HG02571 (cell line): ENCODE measurements around the gene DISC1.
"Not testable (repeated sequence)": the region's sequence is repeated elsewhere in the genome, so short reads cannot be mapped to it uniquely, and the experiment has no call there.

ENCODE experiments used
- ATAC-seq: cut with Tn5 transposase; IDR thresholded peaks from one replicate; pipeline ENCODE4 v1.9.1; 2021; ENCODE audit warnings: mild to moderate bottlenecking, moderate library complexity; ENCODE audit not compliant: unreplicated experiment

The DISC1 gene

GRCh38 chr1:231763456-231763855, 136.9 kb downstream of the DISC1 start:
- ATAC-seq: no peak

- ATAC-seq: not testable (repeated sequence)
These were observed 139.2 kb downstream of the DISC1 start for GRCh38 chr1:231765825-231766224.

- ATAC-seq: no peak
These were observed 140.9 kb downstream of the DISC1 start for GRCh38 chr1:231767471-231767870.

- no peak for ATAC-seq
These were observed 141.8 kb downstream of the DISC1 start for GRCh38 chr1:231768416-231768815.

GRCh38 chr1:231770506-231771175, 144.1 kb downstream of the DISC1 start:
- ATAC-seq: no peak

GRCh38 chr1:231774719-231775335, 148.2 kb downstream of the DISC1 start:
- no peak for ATAC-seq

- no peak for ATAC-seq
These were observed 149.6 kb downstream of the DISC1 start for GRCh38 chr1:231776010-231776756.

GRCh38 chr1:231776757-231777062, 150.1 kb downstream of the DISC1 start:
- no peak for ATAC-seq

GRCh38 chr1:231778009-231778719, 151.6 kb downstream of the DISC1 start:
- ATAC-seq: no peak

- ATAC-seq: no peak
These were observed 152.5 kb downstream of the DISC1 start for GRCh38 chr1:231779081-231779480.

- ATAC-seq: no peak
These were observed 155.3 kb downstream of the DISC1 start for GRCh38 chr1:231781892-231782291.

GRCh38 chr1:231785073-231785472, 158.5 kb downstream of the DISC1 start:
- ATAC-seq: not testable (repeated sequence)

GRCh38 chr1:231786126-231786525, 159.5 kb downstream of the DISC1 start:
- ATAC-seq: no peak

- ATAC-seq: no peak
These were observed 166.0 kb downstream of the DISC1 start for GRCh38 chr1:231792634-231793033.

- ATAC-seq: no peak
These were observed 167.3 kb downstream of the DISC1 start for GRCh38 chr1:231793893-231794292.

- ATAC-seq: no peak
These were observed 169.6 kb downstream of the DISC1 start for GRCh38 chr1:231796141-231796540.

GRCh38 chr1:231799363-231799986, 172.9 kb downstream of the DISC1 start:
- no peak for ATAC-seq

- no peak for ATAC-seq
These were observed 173.5 kb downstream of the DISC1 start for GRCh38 chr1:231800108-231800507.

GRCh38 chr1:231801042-231801585, 174.5 kb downstream of the DISC1 start:
- ATAC-seq: no peak

- ATAC-seq: no peak
These were observed 176.8 kb downstream of the DISC1 start for GRCh38 chr1:231803353-231803752.
